ENCODE measurements around the gene TOPORS.

TOPORS gene

GRCh38 chr9:32497921-32498320 lies 54.5 kb downstream of the TOPORS start:
- H3K27me3 ChIP-seq (ENCODE audit: control insufficient read depth, insufficient read depth, low read length): no peaks in the 10 kb centered on the region
- no peaks in the 10 kb centered on the region for H3K9me3 ChIP-seq (replicated peaks; ENCODE audit: low read length)
- peaks cover 6% of the 10 kb centered on the region for H3K36me3 ChIP-seq (ENCODE audit: insufficient read depth, low read length)
- H3K4me3 ChIP-seq (ENCODE audit: low read length): no peak overlapping the region
- no peak overlapping the region for H3K9ac ChIP-seq (ENCODE audit: low read depth, low read length)
- H3K4me2 ChIP-seq (ENCODE audit: low read length): no peak overlapping the region
- H3K4me1 ChIP-seq (ENCODE audit: control insufficient read depth, insufficient read depth, low read length): peaks cover 20% of the 10 kb centered on the region

- Histone ChIP-seq H3K9me3 (replicated peaks; ENCODE audit: low read length) (no peaks in the 10 kb centered on the region), H3K36me3 (ENCODE audit: insufficient read depth, low read length) (peaks cover 7% of the 10 kb centered on the region), H3K4me1 (ENCODE audit: control insufficient read depth, insufficient read depth, low read length) (peaks cover 23% of the 10 kb centered on the region), H3K4me2 (ENCODE audit: low read length) (no peak overlapping the region), H3K9ac (ENCODE audit: low read depth, low read length) (no peak overlapping the region), H3K27me3 (ENCODE audit: control insufficient read depth, insufficient read depth, low read length) (no peaks in the 10 kb centered on the region), H3K4me3 (ENCODE audit: low read length) (no peak overlapping the region)
These were observed 61.8 kb downstream of the TOPORS start for GRCh38 chr9:32490601-32491000.
